H1 (cell line): Measurements from ENCODE around the gene CUBN. TPM values are rescaled to one million over a fixed set of nuclear protein-coding genes. Genes with fewer than 3 reads are reported as not detected.

ENCODE experiments used
- CBX8 ChIP-seq: fragments of 300-800, 300-1000 bp; sonication (generic); IDR thresholded peaks from 2 replicates; pipeline ENCODE4 v1.7.1; 2016; ENCODE audit warnings: low read depth, low read length, borderline replicate concordance
- E2F6 ChIP-seq: IDR thresholded peaks from 2 replicates; pipeline ENCODE4 v1.6.1; 2012; ENCODE audit warnings: inconsistent platforms
- NANOG ChIP-seq: IDR thresholded peaks from 2 replicates; pipeline ENCODE4 v1.6.1; 2011; ENCODE audit warnings: low read length, low read depth, mild to moderate bottlenecking, inconsistent platforms; ENCODE audit not compliant: insufficient read depth, poor library complexity, severe bottlenecking
- RBBP5 ChIP-seq: IDR thresholded peaks from 2 replicates; pipeline ENCODE4 v1.7.1; 2012; ENCODE audit warnings: low read depth, mild to moderate bottlenecking, inconsistent platforms, low read length, moderate library complexity, borderline replicate concordance
- TAF7 ChIP-seq: optimal IDR thresholded peaks from 2 replicates; pipeline ENCODE3; 2011; ENCODE audit warnings: low read depth, mild to moderate bottlenecking, inconsistent platforms, low read length, moderate library complexity, borderline replicate concordance
- TBP ChIP-seq: IDR thresholded peaks from 2 replicates; pipeline ENCODE4 v1.6.1; 2011; ENCODE audit warnings: low read depth, low read length, improper control_type of control experiment
- polyA plus RNA-seq, 7 experiments: library from polyadenylated mRNA; depleted of rRNA in 3 of 7; stranded (reverse) in 5 of 7; unstranded in 2 of 7; fragments of >200 nt in 5 of 7; fragments of 200-250 nt in 2 of 7; gene quantifications; 1 replicate in 5 of 7; 2 replicates in 1 of 7; 4 replicates in 1 of 7; pipeline versions ENCODE4 v1.2.1 to v1.2.3, GENCODE V29; 2011 to 2013; ENCODE audit warnings: missing spikeins in 2 of 7, mixed read lengths in 2 of 7
- total RNA-seq: library from RNA; stranded (reverse); fragmentation: NEBNext Ultra II Directional; extraction: Animal tissue kit (Norgen Biotek cat#: 25700); gene quantifications from 2 replicates; pipeline ENCODE4 v1.2.1, GENCODE V29; 2021
- TF ChIP-seq, protein P1 (sequence below): fragments of 300-600 bp; sonication (generic); IDR thresholded peaks from 2 replicates; pipeline ENCODE4 v1.7.1; 2012; ENCODE audit warnings: low read length, moderate library complexity, mild to moderate bottlenecking, inconsistent platforms; ENCODE audit not compliant: insufficient replicate concordance

Gene CUBN
- total and polyA plus RNA-seq, 2 of the 8 experiments (the other 6 are each of a cell fraction or from before 2014, with no cell fraction given), result 0.04 to 0.08 TPM

GRCh38 chr10:17154116-17154515, 24.5 kb upstream of the CUBN start (continued):
- TF ChIP-seq, protein P1, sequence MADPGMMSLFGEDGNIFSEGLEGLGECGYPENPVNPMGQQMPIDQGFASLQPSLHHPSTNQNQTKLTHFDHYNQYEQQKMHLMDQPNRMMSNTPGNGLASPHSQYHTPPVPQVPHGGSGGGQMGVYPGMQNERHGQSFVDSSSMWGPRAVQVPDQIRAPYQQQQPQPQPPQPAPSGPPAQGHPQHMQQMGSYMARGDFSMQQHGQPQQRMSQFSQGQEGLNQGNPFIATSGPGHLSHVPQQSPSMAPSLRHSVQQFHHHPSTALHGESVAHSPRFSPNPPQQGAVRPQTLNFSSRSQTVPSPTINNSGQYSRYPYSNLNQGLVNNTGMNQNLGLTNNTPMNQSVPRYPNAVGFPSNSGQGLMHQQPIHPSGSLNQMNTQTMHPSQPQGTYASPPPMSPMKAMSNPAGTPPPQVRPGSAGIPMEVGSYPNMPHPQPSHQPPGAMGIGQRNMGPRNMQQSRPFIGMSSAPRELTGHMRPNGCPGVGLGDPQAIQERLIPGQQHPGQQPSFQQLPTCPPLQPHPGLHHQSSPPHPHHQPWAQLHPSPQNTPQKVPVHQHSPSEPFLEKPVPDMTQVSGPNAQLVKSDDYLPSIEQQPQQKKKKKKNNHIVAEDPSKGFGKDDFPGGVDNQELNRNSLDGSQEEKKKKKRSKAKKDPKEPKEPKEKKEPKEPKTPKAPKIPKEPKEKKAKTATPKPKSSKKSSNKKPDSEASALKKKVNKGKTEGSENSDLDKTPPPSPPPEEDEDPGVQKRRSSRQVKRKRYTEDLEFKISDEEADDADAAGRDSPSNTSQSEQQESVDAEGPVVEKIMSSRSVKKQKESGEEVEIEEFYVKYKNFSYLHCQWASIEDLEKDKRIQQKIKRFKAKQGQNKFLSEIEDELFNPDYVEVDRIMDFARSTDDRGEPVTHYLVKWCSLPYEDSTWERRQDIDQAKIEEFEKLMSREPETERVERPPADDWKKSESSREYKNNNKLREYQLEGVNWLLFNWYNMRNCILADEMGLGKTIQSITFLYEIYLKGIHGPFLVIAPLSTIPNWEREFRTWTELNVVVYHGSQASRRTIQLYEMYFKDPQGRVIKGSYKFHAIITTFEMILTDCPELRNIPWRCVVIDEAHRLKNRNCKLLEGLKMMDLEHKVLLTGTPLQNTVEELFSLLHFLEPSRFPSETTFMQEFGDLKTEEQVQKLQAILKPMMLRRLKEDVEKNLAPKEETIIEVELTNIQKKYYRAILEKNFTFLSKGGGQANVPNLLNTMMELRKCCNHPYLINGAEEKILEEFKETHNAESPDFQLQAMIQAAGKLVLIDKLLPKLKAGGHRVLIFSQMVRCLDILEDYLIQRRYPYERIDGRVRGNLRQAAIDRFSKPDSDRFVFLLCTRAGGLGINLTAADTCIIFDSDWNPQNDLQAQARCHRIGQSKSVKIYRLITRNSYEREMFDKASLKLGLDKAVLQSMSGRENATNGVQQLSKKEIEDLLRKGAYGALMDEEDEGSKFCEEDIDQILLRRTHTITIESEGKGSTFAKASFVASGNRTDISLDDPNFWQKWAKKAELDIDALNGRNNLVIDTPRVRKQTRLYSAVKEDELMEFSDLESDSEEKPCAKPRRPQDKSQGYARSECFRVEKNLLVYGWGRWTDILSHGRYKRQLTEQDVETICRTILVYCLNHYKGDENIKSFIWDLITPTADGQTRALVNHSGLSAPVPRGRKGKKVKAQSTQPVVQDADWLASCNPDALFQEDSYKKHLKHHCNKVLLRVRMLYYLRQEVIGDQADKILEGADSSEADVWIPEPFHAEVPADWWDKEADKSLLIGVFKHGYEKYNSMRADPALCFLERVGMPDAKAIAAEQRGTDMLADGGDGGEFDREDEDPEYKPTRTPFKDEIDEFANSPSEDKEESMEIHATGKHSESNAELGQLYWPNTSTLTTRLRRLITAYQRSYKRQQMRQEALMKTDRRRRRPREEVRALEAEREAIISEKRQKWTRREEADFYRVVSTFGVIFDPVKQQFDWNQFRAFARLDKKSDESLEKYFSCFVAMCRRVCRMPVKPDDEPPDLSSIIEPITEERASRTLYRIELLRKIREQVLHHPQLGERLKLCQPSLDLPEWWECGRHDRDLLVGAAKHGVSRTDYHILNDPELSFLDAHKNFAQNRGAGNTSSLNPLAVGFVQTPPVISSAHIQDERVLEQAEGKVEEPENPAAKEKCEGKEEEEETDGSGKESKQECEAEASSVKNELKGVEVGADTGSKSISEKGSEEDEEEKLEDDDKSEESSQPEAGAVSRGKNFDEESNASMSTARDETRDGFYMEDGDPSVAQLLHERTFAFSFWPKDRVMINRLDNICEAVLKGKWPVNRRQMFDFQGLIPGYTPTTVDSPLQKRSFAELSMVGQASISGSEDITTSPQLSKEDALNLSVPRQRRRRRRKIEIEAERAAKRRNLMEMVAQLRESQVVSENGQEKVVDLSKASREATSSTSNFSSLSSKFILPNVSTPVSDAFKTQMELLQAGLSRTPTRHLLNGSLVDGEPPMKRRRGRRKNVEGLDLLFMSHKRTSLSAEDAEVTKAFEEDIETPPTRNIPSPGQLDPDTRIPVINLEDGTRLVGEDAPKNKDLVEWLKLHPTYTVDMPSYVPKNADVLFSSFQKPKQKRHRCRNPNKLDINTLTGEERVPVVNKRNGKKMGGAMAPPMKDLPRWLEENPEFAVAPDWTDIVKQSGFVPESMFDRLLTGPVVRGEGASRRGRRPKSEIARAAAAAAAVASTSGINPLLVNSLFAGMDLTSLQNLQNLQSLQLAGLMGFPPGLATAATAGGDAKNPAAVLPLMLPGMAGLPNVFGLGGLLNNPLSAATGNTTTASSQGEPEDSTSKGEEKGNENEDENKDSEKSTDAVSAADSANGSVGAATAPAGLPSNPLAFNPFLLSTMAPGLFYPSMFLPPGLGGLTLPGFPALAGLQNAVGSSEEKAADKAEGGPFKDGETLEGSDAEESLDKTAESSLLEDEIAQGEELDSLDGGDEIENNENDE, result no peak
- TF ChIP-seq CBX8 (no peak), NANOG (no peak), RBBP5 (no peak), E2F6 (no peak), TAF7 (no peak), TBP (no peak)
- TF ChIP-seq, all 59 proteins: peak for 0
